Right lobe of liver (tissue), 4 donors: ENCODE data around the gene B3GNT8.

ENCODE experiments used
- POLR2A ChIP-seq: fragments of 450-650 bp; IDR thresholded peaks from one replicate; pipeline ENCODE4 v1.6.1; 2017; ENCODE audit warnings: antibody characterized with exemption, mild to moderate bottlenecking
- TF ChIP-seq, protein P1 (sequence below), 4 donors: fragments of 200-600 bp in 3 of 4; fragments of 450-650 bp in 1 of 4; IDR thresholded peaks; one replicate each; pipeline versions ENCODE4 v1.5.1 to v1.8.0; 2016 to 2022; ENCODE audit warnings: antibody characterized with exemption in 4 of 4, mild to moderate bottlenecking in 2 of 4
- donor health status: DM: no; HTN: no; CAD: no.
- donor health status: DM: no; HTN: no; CAD: no.
- donor health status: DM: no; HTN: yes; CAD: no.

DNA sequence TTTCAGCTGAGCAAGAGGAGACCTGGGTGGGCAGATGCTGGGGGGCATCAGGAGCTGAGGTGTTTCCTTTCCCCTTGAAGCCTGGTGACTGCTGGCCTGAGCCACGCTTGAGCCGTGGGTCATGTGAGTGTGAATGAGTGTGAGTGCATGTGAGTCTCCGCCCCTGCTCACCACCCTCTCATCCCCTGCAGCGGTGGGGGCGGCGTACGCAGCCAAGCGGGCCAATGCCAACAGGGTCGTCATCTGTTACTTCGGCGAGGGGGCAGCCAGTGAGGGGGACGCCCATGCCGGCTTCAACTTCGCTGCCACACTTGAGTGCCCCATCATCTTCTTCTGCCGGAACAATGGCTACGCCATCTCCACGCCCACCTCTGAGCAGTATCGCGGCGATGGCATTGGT, 5.2 kb downstream of the B3GNT8 start:
- TF ChIP-seq, protein P1, sequence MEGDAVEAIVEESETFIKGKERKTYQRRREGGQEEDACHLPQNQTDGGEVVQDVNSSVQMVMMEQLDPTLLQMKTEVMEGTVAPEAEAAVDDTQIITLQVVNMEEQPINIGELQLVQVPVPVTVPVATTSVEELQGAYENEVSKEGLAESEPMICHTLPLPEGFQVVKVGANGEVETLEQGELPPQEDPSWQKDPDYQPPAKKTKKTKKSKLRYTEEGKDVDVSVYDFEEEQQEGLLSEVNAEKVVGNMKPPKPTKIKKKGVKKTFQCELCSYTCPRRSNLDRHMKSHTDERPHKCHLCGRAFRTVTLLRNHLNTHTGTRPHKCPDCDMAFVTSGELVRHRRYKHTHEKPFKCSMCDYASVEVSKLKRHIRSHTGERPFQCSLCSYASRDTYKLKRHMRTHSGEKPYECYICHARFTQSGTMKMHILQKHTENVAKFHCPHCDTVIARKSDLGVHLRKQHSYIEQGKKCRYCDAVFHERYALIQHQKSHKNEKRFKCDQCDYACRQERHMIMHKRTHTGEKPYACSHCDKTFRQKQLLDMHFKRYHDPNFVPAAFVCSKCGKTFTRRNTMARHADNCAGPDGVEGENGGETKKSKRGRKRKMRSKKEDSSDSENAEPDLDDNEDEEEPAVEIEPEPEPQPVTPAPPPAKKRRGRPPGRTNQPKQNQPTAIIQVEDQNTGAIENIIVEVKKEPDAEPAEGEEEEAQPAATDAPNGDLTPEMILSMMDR (IDR thresholded peaks at IDR 0.05), result no peak
- no peak for TF ChIP-seq POLR2A
